Activated CD4-positive, alpha-beta T cell treated with anti-CD3 and anti-CD28 coated beads, Interleukin-2, amount 10 ng/mL, durations not matched to agents 24 days and 14 days (primary cell): ENCODE data around the gene GLI3. TPM values are rescaled to one million over a fixed set of nuclear protein-coding genes. Genes with fewer than 3 reads are reported as not detected.

Experiments
- DNase-seq: peaks from one replicate; pipeline ENCODE4 v3.0.0; 2022
- H3K27ac Mint-ChIP-seq: one replicate; pipeline ENCODE4 v1.8.0; 2022; ENCODE audit warnings: mild to moderate bottlenecking, mixed read lengths
- H3K27me3 Mint-ChIP-seq: one replicate; pipeline ENCODE4 v1.8.0; 2022; ENCODE audit warnings: mixed read lengths
- H3K36me3 Mint-ChIP-seq: one replicate; pipeline ENCODE4 v1.8.0; 2022; ENCODE audit warnings: low read depth, mild to moderate bottlenecking, mixed read lengths
- H3K4me1 Mint-ChIP-seq: one replicate; pipeline ENCODE4 v1.8.0; 2021; ENCODE audit warnings: mixed read lengths
- H3K4me3 Mint-ChIP-seq: one replicate; pipeline ENCODE4 v1.8.0; 2022; ENCODE audit warnings: mild to moderate bottlenecking, moderate library complexity, mixed read lengths
- H3K9me3 Mint-ChIP-seq: one replicate; pipeline ENCODE4 v1.8.0; 2021; ENCODE audit warnings: mixed read lengths
- intact Hi-C: fragments of 100-400 bp; cut with micrococcal nuclease; formaldehyde crosslinking; loops from one replicate; pipeline ENCODE4 v1.15.1; 2023
- total RNA-seq: library from RNA; stranded (reverse); gene quantifications from 2 replicates; pipeline ENCODE4 v1.2.3, GENCODE V29; 2022

GLI3 gene
- total RNA-seq, 1 donor from 2014 or later, result not detected

- peaks cover 22% of the 10 kb centered on the region for H3K27me3 Mint-ChIP-seq
- H3K27ac Mint-ChIP-seq, result no peak overlapping the region
- peak; percentile 85 for DNase-seq
- intact Hi-C loops, result loop anchor here (2.0 to 5.0 kb wide), 3 partner anchors 296 to 1896 kb away; partner anchors contain the start of gene GLI3
- H3K4me3 Mint-ChIP-seq, result no peak overlapping the region
- H3K9me3 Mint-ChIP-seq, result no peaks in the 10 kb centered on the region
- no peaks in the 10 kb centered on the region for H3K36me3 Mint-ChIP-seq
- peaks cover 10% of the 10 kb centered on the region for H3K4me1 Mint-ChIP-seq
Measured at GRCh38 chr7:41940760-41941343, 296.2 kb downstream of the GLI3 start.

DNA sequence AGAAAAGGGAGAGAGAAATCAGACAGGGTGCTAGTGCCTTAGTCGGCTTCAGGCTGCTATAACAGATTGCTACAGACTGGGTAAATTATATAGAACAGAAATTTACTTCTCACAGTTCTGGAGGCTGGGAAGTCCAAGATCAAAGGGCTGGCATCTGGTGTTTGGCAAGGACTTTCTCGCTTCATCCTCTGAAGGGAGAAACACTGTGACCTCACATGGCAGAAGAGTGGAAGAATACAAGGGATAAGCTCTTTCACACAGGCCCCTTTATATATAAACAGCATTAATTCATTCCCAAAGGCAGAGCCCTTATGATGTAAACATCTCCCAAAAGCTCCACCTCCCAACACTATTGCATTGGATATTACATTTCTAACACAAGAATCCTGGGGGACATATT lies 298.6 kb downstream of the GLI3 start:
- H3K4me3 Mint-ChIP-seq, result no peak overlapping the region
- no peaks in the 10 kb centered on the region for H3K36me3 Mint-ChIP-seq
- H3K27ac Mint-ChIP-seq, result no peak overlapping the region
- peaks cover 10% of the 10 kb centered on the region for H3K4me1 Mint-ChIP-seq
- DNase-seq, result no peak
- intact Hi-C loops, result no loop called here
- peaks cover 19% of the 10 kb centered on the region for H3K27me3 Mint-ChIP-seq
- H3K9me3 Mint-ChIP-seq, result no peaks in the 10 kb centered on the region

DNA sequence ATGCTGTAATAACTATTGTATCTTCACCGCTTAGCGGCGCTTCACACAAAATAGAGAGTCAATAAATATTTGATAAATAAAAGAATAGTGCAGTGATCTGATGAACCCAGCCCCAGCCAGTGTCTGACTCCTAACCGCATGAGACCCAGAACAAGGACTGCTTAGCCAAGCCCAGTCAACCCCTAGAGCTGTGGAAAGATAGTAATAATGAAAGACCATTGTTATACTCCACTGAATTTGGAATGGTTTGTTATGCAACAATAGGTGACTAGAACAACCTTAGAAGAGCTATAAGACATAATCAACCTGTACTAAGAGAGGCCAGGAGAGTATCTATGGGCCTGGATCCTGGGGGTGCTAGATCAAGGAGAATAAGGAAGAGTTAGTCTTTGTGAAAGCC lies 303.6 kb downstream of the GLI3 start:
- H3K4me1 Mint-ChIP-seq, result peaks cover 1% of the 10 kb centered on the region
- no peak overlapping the region for H3K27ac Mint-ChIP-seq
- H3K9me3 Mint-ChIP-seq, result no peaks in the 10 kb centered on the region
- no peaks in the 10 kb centered on the region for H3K36me3 Mint-ChIP-seq
- H3K4me3 Mint-ChIP-seq, result no peak overlapping the region
- H3K27me3 Mint-ChIP-seq, result peaks cover 6% of the 10 kb centered on the region
- intact Hi-C loops, result no loop called here
- no peak for DNase-seq

DNA sequence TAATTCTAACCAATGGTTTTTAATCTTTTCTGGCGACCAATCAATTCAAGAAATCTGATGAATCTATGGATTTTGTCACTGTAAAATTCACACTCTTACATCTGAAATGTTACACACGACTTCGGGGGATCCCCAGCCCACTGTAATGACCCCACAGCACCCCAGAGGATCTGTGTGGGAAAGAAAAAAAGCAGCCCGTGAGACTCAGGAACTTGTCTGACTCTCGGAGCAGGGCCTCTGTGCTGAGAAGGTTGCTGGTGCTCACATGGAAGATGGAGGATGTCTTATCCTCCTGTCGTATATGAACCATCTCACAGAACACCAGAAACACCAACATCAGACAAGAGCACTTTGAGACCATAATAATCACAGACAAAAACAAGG lies 305.8 kb downstream of the GLI3 start:
- no peak overlapping the region for H3K4me3 Mint-ChIP-seq
- no peaks in the 10 kb centered on the region for H3K9me3 Mint-ChIP-seq
- no peak overlapping the region for H3K27ac Mint-ChIP-seq
- peaks cover 6% of the 10 kb centered on the region for H3K27me3 Mint-ChIP-seq
- no peaks in the 10 kb centered on the region for H3K36me3 Mint-ChIP-seq
- DNase-seq, result no peak
- peaks cover 4% of the 10 kb centered on the region for H3K4me1 Mint-ChIP-seq
- intact Hi-C loops, result no loop called here

GRCh38 chr7:41930538-41931262 lies 306.3 kb downstream of the GLI3 start:
- no peaks in the 10 kb centered on the region for H3K9me3 Mint-ChIP-seq
- H3K4me3 Mint-ChIP-seq, result no peak overlapping the region
- intact Hi-C loops, result no loop called here
- peaks cover 6% of the 10 kb centered on the region for H3K27me3 Mint-ChIP-seq
- H3K27ac Mint-ChIP-seq, result no peak overlapping the region
- H3K36me3 Mint-ChIP-seq, result no peaks in the 10 kb centered on the region
- H3K4me1 Mint-ChIP-seq, result peaks cover 4% of the 10 kb centered on the region
- DNase-seq, result no peak

GRCh38 chr7:41928781-41929180 lies 308.2 kb downstream of the GLI3 start:
- peaks cover 4% of the 10 kb centered on the region for H3K4me1 Mint-ChIP-seq
- intact Hi-C loops, result no loop called here
- no peak overlapping the region for H3K27ac Mint-ChIP-seq
- H3K36me3 Mint-ChIP-seq, result no peaks in the 10 kb centered on the region
- no peak overlapping the region for H3K4me3 Mint-ChIP-seq
- H3K27me3 Mint-ChIP-seq, result peaks cover 6% of the 10 kb centered on the region
- DNase-seq, result no peak
- H3K9me3 Mint-ChIP-seq, result no peaks in the 10 kb centered on the region

- H3K36me3 Mint-ChIP-seq, result no peaks in the 10 kb centered on the region
- no peak overlapping the region for H3K27ac Mint-ChIP-seq
- H3K4me1 Mint-ChIP-seq, result peaks cover 4% of the 10 kb centered on the region
- H3K9me3 Mint-ChIP-seq, result no peaks in the 10 kb centered on the region
- peaks cover 6% of the 10 kb centered on the region for H3K27me3 Mint-ChIP-seq
- H3K4me3 Mint-ChIP-seq, result no peak overlapping the region
- intact Hi-C loops, result no loop called here
- DNase-seq, result no peak
Measured at GRCh38 chr7:41928166-41928565, 308.8 kb downstream of the GLI3 start.

- no peak for DNase-seq
- no peaks in the 10 kb centered on the region for H3K9me3 Mint-ChIP-seq
- no peak overlapping the region for H3K27ac Mint-ChIP-seq
- H3K4me3 Mint-ChIP-seq, result no peak overlapping the region
- H3K27me3 Mint-ChIP-seq, result peaks cover 10% of the 10 kb centered on the region
- intact Hi-C loops, result no loop called here
- H3K4me1 Mint-ChIP-seq, result peaks cover 4% of the 10 kb centered on the region
- no peaks in the 10 kb centered on the region for H3K36me3 Mint-ChIP-seq
Measured at GRCh38 chr7:41927380-41927779, 309.6 kb downstream of the GLI3 start.

GRCh38 chr7:41925946-41926345 lies 311.1 kb downstream of the GLI3 start:
- no peak overlapping the region for H3K4me3 Mint-ChIP-seq
- H3K4me1 Mint-ChIP-seq, result peaks cover 4% of the 10 kb centered on the region
- H3K27ac Mint-ChIP-seq, result no peak overlapping the region
- intact Hi-C loops, result no loop called here
- peaks cover 4% of the 10 kb centered on the region for H3K9me3 Mint-ChIP-seq
- no peaks in the 10 kb centered on the region for H3K36me3 Mint-ChIP-seq
- H3K27me3 Mint-ChIP-seq, result peaks cover 18% of the 10 kb centered on the region
- no peak for DNase-seq

DNA sequence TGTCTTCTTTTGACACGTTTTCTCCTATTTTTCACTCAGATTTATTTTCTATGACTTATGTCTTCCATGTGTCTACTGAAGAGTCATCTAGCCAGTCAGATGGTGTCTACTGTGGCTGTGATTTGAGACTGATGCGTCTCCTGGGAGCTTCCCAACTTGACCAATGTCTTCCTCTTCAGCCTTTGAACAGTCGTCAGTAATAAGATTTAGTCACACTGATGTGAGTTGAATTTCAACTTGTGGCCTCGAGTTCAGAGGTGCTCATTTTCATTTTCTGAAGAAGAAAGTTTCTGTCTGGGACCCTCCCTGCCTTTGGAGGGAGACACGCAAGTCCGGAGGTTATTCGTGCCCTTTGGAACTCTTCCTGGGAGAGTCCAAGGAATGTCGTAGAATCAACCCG lies 312.2 kb downstream of the GLI3 start:
- peaks cover 8% of the 10 kb centered on the region for H3K9me3 Mint-ChIP-seq
- no peak overlapping the region for H3K27ac Mint-ChIP-seq

GRCh38 chr7:41922373-41922772 lies 314.6 kb downstream of the GLI3 start:
- intact Hi-C loops, result no loop called here
- Mint-ChIP-seq H3K27me3 (peaks cover 28% of the 10 kb centered on the region), H3K4me3 (no peak overlapping the region), H3K27ac (no peak overlapping the region), H3K36me3 (no peaks in the 10 kb centered on the region), H3K4me1 (no peaks in the 10 kb centered on the region), H3K9me3 (peaks cover 8% of the 10 kb centered on the region)
- DNase-seq, result no peak

More for the DNA sequence above, 312.2 kb downstream of the GLI3 start:
- Mint-ChIP-seq H3K36me3 (no peaks in the 10 kb centered on the region), H3K4me3 (no peak overlapping the region), H3K27me3 (peaks cover 27% of the 10 kb centered on the region), H3K4me1 (peaks cover 4% of the 10 kb centered on the region)
- intact Hi-C loops, result no loop called here
- DNase-seq, result no peak

- no peak for DNase-seq
- intact Hi-C loops, result no loop called here
- H3K4me3 Mint-ChIP-seq, result no peak overlapping the region
- peaks cover 8% of the 10 kb centered on the region for H3K9me3 Mint-ChIP-seq
- H3K27me3 Mint-ChIP-seq, result peaks cover 28% of the 10 kb centered on the region
- no peak overlapping the region for H3K27ac Mint-ChIP-seq
- H3K4me1 Mint-ChIP-seq, result no peaks in the 10 kb centered on the region
- H3K36me3 Mint-ChIP-seq, result no peaks in the 10 kb centered on the region
Measured at GRCh38 chr7:41921453-41921981, 315.5 kb downstream of the GLI3 start.

DNA sequence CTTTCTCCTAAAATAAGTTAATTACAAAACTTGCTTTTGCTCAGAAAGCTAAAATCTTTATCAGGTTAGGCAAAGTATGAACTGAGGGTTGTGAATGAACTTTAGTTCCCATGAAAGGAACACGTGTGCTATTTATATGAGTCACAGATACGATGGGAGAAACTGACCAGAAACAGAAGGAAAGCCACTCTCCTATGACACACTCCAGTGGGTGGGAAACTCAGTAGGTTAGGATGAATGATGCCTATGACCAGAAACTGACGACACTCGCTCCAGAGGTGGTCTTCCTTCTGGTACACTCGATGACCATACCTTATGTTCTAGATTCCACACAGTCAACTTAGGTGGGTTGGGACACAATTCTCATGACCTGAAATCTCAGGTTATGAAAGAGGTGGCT lies 318.4 kb downstream of the GLI3 start:
- Mint-ChIP-seq H3K27ac (no peak overlapping the region), H3K27me3 (peaks cover 33% of the 10 kb centered on the region), H3K36me3 (no peaks in the 10 kb centered on the region), H3K9me3 (peaks cover 8% of the 10 kb centered on the region), H3K4me1 (no peaks in the 10 kb centered on the region), H3K4me3 (no peak overlapping the region)
- no peak for DNase-seq
- intact Hi-C loops, result no loop called here

DNA sequence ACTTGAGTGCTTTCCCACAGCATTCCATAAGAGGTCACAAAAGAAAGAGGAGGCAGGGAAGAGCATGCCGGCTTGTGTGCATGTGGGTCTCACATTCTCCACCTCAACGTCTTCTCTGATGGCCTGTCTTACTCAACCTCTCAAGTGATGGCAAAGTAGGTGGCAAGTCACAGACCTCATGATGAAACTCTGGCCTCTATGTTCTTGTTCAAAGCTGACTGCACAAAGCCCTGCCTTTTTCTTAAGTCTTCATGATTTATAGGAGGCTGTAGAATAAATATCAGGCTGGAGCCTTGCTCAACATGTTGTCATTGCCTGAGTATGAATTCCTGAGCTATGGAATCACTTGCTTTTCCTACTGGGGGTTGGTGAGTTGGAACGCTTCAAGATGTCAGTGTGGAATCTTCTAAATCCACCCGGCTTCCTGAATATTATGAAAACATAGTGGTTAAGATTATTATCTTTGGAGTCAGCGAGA lies 320.5 kb downstream of the GLI3 start:
- H3K4me1 Mint-ChIP-seq, result no peaks in the 10 kb centered on the region
- no peak overlapping the region for H3K27ac Mint-ChIP-seq
- peaks cover 25% of the 10 kb centered on the region for H3K27me3 Mint-ChIP-seq
- no peak for DNase-seq
- H3K36me3 Mint-ChIP-seq, result no peaks in the 10 kb centered on the region
- H3K9me3 Mint-ChIP-seq, result peaks cover 6% of the 10 kb centered on the region
- H3K4me3 Mint-ChIP-seq, result no peak overlapping the region
- intact Hi-C loops, result no loop called here
